OCI-LY1 (cell line): ENCODE data around the gene NRG2.

Experiments used
- H2AFZ ChIP-seq: fragments of 200-600 bp; sonication (generic), shearing (Covaris generic); 2 replicates; pipeline ENCODE4 v1.6.0; 2014; ENCODE audit warnings: antibody characterized with exemption, mild to moderate bottlenecking, low read length
- H3F3A ChIP-seq: fragments of 200-600 bp; sonication (generic), shearing (Covaris generic); 2 replicates; pipeline ENCODE4 v1.6.0; 2014; ENCODE audit warnings: mild to moderate bottlenecking, antibody characterized with exemption, low read length, moderate library complexity; ENCODE audit not compliant: insufficient read depth
- H3K27ac ChIP-seq: fragments of 200-600 bp; sonication (generic); 2 replicates; pipeline ENCODE4 v1.5.1; 2014; ENCODE audit warnings: low read length, mixed run types, mild to moderate bottlenecking, low read depth; ENCODE audit not compliant: poor library complexity, severe bottlenecking
- H3K27me3 ChIP-seq: fragments of 200-600 bp; sonication (generic); 2 replicates; pipeline ENCODE4 v1.6.0; 2014; ENCODE audit warnings: antibody characterized with exemption, mild to moderate bottlenecking, low read length, moderate library complexity; ENCODE audit not compliant: insufficient read depth
- H3K36me3 ChIP-seq: fragments of 200-600 bp; sonication (generic); 2 replicates; pipeline ENCODE4 v1.6.1; 2014; ENCODE audit warnings: mild to moderate bottlenecking, antibody characterized with exemption, low read length, moderate library complexity, mixed read lengths; ENCODE audit not compliant: insufficient read depth
- H3K4me1 ChIP-seq: fragments of 200-600 bp; sonication (generic); 2 replicates; pipeline ENCODE4 v1.5.1; 2014; ENCODE audit warnings: mild to moderate bottlenecking, low read length, moderate library complexity; ENCODE audit not compliant: insufficient read depth, severe bottlenecking
- H3K4me2 ChIP-seq: fragments of 200-600 bp; sonication (generic), shearing (Covaris generic); 2 replicates; pipeline ENCODE4 v1.6.1; 2014; ENCODE audit warnings: low read length
- H3K4me3 ChIP-seq: fragments of 200-600 bp; sonication (generic); 2 replicates; pipeline ENCODE4 v1.5.1; 2014; ENCODE audit warnings: low read length, low read depth, mild to moderate bottlenecking, mixed read lengths; ENCODE audit not compliant: poor library complexity, severe bottlenecking
- H3K79me2 ChIP-seq: fragments of 200-600 bp; shearing (Covaris generic); 2 replicates; pipeline ENCODE4 v1.6.1; 2016; ENCODE audit warnings: mixed run types, low read length, mixed read lengths; ENCODE audit not compliant: insufficient read depth
- H3K9ac ChIP-seq: fragments of 200-600 bp; sonication (generic), shearing (Covaris generic); 2 replicates; pipeline ENCODE4 v1.6.1; 2014; ENCODE audit warnings: mild to moderate bottlenecking, low read length, mixed read lengths
- H3K9me2 ChIP-seq: fragments of 200-600 bp; sonication (generic), shearing (Covaris generic); 2 replicates; pipeline ENCODE4 v1.6.1; 2014; ENCODE audit warnings: low read depth, mild to moderate bottlenecking, low read length, mixed read lengths
- H3K9me3 ChIP-seq: fragments of 200-600 bp; shearing (Covaris generic); 2 replicates; pipeline ENCODE4 v1.6.1; 2014; ENCODE audit warnings: low read length, mixed read lengths
- H4K20me1 ChIP-seq: fragments of 200-600 bp; sonication (generic), shearing (Covaris generic); 2 replicates; pipeline ENCODE4 v1.6.0; 2016; ENCODE audit warnings: mild to moderate bottlenecking, low read length; ENCODE audit not compliant: insufficient read depth
- EZH2 ChIP-seq: fragments of 200-600 bp; sonication (generic), shearing (Covaris generic); IDR thresholded peaks from 2 replicates; pipeline ENCODE4 v1.8.0; 2017; ENCODE audit warnings: borderline replicate concordance, mixed run types, mild to moderate bottlenecking, antibody characterized with exemption, low read length, moderate library complexity, mixed read lengths
- TF ChIP-seq, protein P1 (sequence below): fragments of 200-600 bp; sonication (generic), shearing (Covaris generic); IDR thresholded peaks from 2 replicates; pipeline ENCODE4 v1.5.1; 2017; ENCODE audit warnings: mild to moderate bottlenecking, antibody characterized with exemption, low read length, moderate library complexity, mixed read lengths

Gene NRG2

DNA sequence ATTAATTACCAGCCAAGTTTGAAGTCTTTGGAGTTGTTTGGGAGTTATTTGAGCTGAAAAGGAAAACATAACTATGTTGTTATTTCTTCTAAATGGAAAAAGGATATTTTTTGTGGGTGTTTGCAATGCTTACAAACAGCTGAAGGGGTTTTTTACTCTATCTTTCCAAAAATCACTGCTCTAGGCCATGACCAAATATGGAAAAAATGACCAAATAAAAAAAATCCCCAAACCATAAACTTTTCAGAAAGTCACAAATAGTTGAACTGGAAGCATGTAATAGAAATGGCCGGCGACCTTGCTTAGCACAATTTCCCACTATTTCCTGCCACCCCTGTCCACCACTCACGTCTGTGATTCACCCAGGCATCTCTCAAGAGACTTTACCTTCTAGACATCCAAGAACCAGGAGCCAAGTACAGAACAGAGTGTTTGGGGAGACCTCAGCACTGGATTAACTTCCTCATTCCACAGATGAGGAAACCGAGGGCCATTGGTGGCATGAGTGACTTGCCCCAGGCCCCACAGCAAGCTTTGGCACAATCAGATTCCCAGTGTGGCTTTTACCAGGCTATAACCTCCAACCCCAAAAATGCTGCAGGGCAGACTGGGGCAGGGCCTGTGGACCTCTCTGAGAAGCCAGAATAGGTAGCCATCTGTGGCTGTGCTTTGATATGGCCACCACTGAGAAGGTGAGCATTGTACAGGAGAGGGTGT is 84.5 kb downstream of the NRG2 start:
- Histone ChIP-seq H3F3A (no peaks in the 10 kb centered on the region), H3K9ac (no peak overlapping the region), H3K4me2 (no peak overlapping the region), H3K4me1 (no peaks in the 10 kb centered on the region), H3K36me3 (no peaks in the 10 kb centered on the region), H3K9me2 (no peaks in the 10 kb centered on the region), H3K4me3 (no peak overlapping the region), H3K27me3 (no peaks in the 10 kb centered on the region), H3K79me2 (no peaks in the 10 kb centered on the region), H3K9me3 (no peaks in the 10 kb centered on the region), H3K27ac (no peak overlapping the region), H4K20me1 (no peaks in the 10 kb centered on the region), H2AFZ (no peak overlapping the region)
- no peak for TF ChIP-seq EZH2
- TF ChIP-seq, protein P1, sequence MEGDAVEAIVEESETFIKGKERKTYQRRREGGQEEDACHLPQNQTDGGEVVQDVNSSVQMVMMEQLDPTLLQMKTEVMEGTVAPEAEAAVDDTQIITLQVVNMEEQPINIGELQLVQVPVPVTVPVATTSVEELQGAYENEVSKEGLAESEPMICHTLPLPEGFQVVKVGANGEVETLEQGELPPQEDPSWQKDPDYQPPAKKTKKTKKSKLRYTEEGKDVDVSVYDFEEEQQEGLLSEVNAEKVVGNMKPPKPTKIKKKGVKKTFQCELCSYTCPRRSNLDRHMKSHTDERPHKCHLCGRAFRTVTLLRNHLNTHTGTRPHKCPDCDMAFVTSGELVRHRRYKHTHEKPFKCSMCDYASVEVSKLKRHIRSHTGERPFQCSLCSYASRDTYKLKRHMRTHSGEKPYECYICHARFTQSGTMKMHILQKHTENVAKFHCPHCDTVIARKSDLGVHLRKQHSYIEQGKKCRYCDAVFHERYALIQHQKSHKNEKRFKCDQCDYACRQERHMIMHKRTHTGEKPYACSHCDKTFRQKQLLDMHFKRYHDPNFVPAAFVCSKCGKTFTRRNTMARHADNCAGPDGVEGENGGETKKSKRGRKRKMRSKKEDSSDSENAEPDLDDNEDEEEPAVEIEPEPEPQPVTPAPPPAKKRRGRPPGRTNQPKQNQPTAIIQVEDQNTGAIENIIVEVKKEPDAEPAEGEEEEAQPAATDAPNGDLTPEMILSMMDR = no peak

DNA sequence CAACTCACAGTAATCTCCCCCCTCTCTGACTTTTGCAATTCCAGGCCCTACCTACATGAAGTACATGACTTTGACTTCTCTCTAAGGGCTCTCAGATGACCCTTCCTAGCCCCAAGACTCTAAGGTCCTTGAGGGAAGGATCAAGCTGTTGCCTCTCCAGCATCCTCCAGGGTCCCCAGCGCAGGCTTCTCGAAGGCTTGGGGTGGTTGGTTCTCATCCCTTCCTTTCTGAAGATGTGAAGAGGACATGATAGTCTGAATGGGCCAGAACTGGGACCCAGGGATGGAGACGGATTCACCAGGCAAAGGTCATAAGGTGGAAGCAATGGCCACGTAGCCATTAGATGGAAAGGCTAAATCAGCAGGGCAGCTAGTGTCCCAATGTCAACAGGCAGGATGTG is 86.8 kb downstream of the NRG2 start:
- Histone ChIP-seq H3K9ac (no peak overlapping the region), H3K9me3 (no peaks in the 10 kb centered on the region), H3K27ac (no peak overlapping the region), H3F3A (no peaks in the 10 kb centered on the region), H3K79me2 (no peaks in the 10 kb centered on the region), H3K4me3 (no peak overlapping the region), H4K20me1 (no peaks in the 10 kb centered on the region), H3K36me3 (no peaks in the 10 kb centered on the region), H2AFZ (no peak overlapping the region), H3K27me3 (no peaks in the 10 kb centered on the region), H3K4me1 (no peaks in the 10 kb centered on the region), H3K4me2 (no peak overlapping the region), H3K9me2 (no peaks in the 10 kb centered on the region)
- TF ChIP-seq, protein P1 = no peak
- no peak for TF ChIP-seq EZH2

DNA sequence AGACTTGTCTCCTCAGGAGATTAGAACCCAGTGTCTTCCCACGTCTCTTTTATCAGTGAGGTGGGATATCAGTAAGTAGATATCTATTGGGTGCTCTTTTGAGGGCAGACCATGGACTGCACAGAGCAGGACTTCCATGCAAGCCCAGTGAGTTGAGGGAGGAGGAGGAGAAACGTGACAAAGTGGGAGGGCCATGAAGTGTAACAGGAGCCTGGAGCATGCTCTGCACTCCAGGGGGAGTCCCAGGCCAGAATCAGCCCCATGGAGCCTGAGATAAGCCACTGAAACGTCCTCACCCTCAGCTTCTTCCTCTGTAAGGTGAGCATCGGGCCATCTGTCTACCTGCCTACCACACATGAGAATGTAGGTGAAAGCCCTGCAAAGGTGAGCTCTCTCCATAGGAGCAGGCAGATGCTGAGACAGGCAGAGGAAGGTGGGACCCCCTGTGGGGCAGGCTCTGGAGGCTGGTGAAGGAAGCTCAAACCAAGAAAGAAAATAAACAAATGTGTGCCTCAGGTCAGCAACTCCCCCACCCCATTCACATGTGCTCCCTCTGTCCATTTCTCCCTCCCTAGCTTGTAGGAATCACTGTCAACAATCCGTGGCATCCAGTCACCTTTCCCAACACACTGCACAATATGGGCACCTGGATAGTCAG is 87.4 kb downstream of the NRG2 start:
- no peaks in the 10 kb centered on the region for H3F3A ChIP-seq
- H3K4me1 ChIP-seq = no peaks in the 10 kb centered on the region
- TF ChIP-seq EZH2 = no peak
- TF ChIP-seq, protein P1 = no peak
- H4K20me1 ChIP-seq = no peaks in the 10 kb centered on the region
- H3K27me3 ChIP-seq = no peaks in the 10 kb centered on the region
- H3K27ac ChIP-seq = no peak overlapping the region
- H3K9me2 ChIP-seq = no peaks in the 10 kb centered on the region
- no peak overlapping the region for H2AFZ ChIP-seq
- H3K36me3 ChIP-seq = no peaks in the 10 kb centered on the region
- no peak overlapping the region for H3K4me2 ChIP-seq
- no peak overlapping the region for H3K9ac ChIP-seq
- H3K79me2 ChIP-seq = no peaks in the 10 kb centered on the region
- no peaks in the 10 kb centered on the region for H3K9me3 ChIP-seq
- no peak overlapping the region for H3K4me3 ChIP-seq
